HG02623 (cell line): Measurements from ENCODE around the gene CFD.
"Not testable (repeated sequence)": the region's sequence is repeated elsewhere in the genome, so short reads cannot be mapped to it uniquely, and the experiment has no call there.

ENCODE experiments used
- ATAC-seq: cut with Tn5 transposase; IDR thresholded peaks from one replicate; pipeline ENCODE4 v1.9.1; 2021; ENCODE audit warnings: moderate library complexity; ENCODE audit not compliant: unreplicated experiment

CFD gene

DNA sequence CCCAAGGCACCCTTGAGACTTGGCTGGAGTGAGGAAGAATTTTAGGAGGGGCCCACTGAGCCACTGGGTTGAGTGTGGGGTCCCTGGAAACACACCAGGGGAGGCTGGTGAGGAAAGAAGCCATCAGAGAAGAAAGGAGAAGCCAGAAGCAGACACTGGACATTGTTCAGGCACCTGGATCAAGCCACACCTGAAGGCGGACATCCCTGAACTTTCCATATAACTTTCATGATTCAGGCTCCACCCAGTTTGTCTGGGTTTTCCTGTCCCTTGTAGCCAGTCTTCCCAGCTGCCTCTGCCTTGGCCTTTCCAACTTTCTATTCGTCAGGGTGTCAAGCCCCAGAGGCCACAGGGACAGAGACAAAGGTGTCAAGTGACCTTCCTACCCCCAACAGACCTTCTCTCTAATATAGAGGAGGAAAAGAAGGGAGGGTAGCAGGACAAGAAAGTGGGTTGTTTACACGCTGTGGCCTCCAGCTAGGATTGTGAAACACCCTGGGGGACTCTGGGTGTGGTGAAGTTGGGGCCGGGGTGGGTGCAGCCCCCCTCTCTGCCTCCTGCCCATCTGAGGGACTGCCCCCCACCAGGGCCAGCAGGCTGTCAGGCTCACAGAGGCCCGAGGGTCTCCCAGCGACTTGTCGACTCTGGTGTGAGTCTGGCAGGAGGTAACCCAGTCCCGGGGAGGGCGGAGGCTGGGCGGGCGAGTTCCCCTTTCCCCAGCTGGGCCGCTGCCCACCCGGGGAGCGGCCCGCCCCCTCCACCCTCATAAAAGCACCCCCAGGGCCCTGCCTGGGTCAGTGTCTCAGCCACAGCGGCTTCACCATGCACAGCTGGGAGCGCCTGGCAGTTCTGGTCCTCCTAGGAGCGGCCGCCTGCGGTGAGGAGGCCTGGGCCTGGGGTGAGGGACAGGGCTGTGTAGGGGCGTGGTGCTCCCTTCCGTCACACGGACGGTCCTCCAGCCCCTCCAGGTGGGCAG is at the start of gene CFD:
TSS of gene CFD (plus strand) at position 797 of the 976 bp plus-strand sequence. CDS start at position 823, 26 bp downstream.
- ATAC-seq = no peak

DNA sequence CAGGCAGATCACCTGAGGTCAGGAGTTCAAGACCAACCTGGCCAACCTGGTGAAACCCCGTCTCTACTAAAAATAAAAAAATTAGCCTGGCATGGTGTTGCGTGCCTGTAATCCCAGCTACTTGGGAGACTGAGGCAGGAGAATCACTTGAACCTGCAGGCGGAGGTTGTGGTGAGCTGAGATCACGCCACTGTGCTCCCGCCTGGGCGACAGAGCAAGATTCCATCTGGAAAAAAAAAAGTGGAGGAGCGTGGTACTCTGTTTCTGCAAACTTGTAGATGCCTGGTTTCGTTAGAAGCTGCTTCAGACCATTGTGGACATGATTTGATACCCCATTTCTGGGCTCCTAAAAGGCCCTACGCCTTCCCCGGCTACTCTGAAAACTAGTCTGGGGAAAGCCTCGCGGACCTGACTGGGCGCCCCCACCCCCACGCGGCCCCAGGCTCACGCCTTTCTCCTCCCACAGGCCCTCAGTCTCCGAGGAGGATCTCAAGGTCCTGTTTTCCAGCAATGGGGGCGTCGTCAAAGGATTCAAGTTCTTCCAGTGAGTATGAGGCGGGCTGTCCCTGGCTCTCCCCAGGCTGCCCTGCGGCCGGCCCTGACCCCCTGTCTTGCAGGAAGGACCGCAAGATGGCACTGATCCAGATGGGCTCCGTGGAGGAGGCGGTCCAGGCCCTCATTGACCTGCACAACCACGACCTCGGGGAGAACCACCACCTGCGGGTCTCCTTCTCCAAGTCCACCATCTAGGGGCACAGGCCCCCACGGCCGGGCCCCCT is 49.2 kb upstream of the CFD start:
- ATAC-seq = no peak

DNA sequence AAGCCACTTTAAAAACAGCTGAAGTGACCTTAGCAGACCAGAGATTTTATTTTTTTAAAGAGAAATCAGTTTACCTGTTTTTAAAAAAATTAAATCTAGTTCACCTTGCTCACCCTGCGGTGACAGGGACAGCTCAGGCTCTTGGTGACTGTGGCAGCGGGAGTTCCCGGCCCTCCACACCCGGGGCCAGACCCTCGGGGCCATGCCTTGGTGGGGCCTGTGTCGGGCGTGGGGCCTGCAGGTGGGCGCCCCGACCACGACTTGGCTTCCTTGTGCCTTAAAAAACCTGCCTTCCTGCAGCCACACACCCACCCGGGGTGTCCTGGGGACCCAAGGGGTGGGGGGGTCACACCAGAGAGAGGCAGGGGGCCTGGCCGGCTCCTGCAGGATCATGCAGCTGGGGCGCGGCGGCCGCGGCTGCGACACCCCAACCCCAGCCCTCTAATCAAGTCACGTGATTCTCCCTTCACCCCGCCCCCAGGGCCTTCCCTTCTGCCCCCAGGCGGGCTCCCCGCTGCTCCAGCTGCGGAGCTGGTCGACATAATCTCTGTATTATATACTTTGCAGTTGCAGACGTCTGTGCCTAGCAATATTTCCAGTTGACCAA is 48.5 kb upstream of the CFD start:
- ATAC-seq = no peak

DNA sequence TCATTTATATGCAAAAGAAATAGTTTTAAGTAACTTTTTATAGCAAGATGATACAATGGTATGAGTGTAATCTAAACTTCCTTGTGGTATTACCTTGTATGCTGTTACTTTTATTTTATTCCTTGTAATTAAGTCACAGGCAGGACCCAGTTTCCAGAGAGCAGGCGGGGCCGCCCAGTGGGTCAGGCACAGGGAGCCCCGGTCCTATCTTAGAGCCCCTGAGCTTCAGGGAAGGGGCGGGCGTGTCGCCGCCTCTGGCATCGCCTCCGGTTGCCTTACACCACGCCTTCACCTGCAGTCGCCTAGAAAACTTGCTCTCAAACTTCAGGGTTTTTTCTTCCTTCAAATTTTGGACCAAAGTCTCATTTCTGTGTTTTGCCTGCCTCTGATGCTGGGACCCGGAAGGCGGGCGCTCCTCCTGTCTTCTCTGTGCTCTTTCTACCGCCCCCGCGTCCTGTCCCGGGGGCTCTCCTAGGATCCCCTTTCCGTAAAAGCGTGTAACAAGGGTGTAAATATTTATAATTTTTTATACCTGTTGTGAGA is 47.9 kb upstream of the CFD start:
- ATAC-seq = no peak

DNA sequence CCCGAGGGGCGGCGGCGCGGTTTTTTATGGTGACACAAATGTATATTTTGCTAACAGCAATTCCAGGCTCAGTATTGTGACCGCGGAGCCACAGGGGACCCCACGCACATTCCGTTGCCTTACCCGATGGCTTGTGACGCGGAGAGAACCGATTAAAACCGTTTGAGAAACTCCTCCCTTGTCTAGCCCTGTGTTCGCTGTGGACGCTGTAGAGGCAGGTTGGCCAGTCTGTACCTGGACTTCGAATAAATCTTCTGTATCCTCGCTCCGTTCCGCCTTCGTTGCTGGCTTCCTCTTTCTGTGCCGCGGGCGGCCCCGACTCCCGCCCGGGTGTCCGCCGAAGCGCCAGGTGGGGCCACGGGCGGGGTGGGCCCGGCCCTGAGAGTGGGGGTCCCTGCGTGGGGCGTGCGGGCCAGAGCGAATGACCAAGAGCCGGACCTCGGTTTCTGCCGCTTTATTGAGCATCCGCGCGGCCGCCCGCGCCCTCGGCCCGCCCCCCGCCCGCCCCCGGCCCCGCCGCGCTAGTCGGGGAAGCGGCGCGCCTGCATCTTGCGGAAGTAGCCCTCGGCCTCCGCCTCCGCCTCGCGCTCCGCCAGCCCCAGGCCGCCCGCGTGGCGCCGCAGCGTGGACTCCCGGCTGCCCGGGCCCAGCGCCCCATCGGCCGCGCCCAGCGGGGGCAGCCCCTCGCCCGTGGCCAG is 47.3 kb upstream of the CFD start:
- no peak for ATAC-seq

DNA sequence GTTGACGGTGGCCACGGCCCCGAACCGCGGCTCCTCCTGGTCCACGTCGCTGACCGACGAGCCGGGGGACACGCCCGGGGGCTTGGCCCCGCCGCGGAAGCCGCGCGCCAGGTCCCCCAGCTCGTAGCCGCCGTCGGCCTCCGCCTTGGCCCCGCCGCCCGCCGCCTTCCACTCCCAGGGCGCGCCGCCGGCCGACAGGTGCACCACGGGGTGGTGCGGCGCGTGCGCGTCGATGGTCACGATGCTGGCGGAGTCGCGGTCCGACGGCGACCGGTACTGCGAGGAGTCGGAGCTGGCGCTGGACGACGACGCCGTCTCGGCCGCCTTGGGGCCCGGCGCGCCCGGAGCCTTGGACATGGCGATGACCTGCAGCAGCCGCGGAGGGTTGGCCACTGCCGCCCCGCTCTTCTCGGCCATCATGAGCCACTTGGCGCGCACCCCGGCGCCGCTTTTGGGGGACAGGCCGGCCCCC is 46.7 kb upstream of the CFD start:
- no peak for ATAC-seq

DNA sequence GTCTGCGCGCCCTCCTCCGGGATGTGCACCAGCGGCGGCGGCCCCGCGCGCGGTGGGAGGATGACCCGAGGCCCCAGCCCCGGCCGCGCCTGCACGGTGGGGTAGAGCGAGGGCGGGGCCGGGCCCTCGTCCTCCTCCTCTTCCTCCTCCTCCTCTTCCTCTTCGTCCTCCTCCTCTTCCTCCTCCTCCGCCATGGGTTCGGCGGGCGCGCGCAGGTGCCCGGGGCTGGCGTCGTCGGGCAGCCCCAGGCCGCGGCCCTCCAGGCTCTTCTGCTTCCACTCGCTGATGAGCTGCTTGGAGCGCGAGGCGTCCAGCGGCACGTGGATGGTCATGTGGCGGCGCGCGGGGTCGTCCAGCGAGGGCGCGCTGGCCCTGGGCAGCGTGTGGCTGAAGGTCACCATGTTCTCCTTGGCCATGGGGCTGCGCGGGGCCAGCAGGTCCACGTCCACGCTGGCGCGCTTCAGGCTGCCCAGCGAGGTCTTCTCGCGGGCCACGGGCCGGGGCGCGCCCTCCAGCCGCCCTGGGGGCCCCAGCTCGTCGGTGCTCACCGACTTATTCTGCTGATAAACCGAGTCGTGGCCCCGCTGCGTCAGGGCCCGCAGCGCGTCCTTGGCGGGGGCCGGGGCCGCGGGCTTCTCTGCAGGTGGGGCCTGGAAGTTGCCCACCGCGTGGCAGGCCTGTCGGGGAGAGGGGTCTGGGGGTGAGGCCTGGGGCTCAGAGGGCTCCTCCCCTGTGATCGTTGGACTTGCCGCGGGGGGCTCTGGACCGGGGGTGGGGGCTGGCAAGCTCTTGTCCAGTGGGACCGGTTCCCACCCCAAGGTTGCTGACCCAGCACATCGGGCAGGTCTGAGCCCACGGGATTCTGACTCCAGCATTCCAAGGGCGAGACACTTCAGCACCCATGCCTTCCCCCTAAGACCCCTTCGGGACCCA is 46.0 kb upstream of the CFD start:
- ATAC-seq = no peak

DNA sequence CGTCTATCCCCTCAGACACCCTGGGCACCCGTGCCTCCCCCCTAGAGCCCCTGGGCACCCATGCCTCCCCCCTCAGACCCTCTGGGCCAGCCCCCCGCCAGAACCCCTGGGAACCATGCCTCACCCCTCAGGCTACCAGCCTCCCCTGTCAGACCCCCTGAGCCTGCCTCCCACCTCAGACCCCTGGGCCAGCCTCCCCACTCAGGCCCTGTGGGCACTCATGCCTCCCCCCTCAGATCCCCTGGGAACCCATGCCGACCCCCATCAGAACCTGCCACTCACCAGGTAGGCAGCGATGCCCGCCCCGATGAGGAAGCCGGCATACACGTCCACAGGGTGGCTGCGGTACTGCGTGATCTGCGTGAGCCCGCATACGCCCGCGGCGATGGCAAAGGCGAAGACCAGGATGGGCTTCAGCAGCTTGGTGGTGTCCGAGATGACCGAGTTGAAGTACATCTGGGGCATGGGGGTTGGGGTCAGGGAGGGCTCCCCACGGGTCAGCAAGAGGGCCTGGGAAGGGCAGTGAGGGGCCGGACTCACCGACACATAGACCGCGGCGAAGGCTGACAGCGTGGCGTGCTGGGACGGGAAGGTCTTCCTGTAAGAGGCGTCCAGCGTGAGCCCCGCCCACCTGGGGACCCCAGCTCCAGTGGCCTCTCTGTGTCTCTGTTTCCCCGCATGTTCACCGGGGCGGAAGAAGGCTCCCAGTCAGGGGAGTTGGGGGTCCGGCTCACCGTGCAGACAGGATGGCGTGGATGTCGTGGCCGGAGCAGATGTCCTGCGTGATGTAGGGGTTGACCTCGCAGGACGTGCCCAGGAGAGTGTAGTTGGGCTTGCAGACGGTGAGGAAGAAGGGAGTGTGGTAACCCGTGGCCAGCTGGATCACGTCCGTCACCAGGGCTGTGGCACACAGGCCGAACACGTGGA is 45.0 kb upstream of the CFD start:
- no peak for ATAC-seq

DNA sequence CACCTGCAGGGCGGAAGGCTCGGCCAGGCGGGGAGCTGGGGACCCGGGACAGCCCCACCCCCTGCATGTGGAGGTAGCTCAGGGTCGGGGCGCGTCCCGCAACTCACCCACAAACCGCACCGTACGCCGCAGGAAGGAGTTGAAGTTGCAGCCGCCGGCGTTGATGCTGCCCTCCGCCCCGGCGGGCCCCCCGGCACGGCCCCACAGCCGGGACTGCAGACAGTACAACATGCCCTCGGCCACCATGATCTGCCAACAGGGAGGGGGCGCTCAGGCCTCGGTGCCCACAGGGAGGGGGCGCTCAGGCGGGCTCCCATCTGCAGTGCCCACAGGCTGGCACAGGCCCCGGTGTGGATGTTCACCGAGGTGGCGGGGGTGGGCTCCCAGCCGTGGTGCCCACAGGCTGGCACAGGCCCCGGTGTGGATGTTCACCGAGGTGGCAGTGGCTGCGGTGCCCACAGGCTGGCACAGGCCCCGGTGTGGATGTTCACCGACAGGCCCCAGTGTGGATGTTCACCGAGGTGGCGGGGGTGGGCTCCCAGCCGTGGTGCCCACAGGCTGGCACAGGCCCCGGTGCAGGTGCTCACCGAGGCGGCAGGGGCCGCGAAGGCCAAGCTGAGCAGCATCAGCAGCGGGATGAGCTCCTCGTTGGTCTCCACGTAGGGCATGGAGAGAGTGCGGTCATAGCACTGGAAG is 44.2 kb upstream of the CFD start:
- no peak for ATAC-seq

DNA sequence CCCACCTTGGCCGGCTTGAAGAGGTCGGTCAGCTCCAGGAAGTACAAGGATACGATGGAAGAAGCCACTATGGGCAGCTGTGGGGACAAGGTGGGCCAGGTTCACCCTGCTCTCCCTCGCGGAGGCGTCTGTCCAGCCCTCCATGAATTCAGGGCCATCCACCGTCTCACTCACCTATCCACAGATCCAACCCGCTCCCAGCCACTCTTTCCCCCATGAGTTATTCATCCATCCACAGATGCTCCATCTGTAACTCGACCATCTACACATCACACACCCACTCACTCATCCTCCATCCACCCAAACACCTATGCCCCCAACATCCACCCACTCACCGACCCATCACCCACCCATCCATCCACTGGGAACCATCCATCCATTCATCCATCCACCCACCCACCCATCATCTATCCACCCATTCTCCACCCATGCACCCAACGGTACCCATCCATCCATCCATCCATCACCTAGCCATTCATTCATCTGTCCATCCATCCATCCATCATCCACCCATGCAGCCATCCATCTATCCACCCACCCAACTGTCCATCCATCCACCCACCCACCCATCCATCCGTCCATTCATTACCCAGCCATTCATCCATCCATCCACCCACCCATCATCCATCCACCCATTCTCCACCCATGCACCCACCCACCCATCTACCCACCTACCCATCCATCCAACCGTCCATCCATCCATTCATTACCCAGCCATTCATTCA is 43.5 kb upstream of the CFD start:
- no peak for ATAC-seq

DNA sequence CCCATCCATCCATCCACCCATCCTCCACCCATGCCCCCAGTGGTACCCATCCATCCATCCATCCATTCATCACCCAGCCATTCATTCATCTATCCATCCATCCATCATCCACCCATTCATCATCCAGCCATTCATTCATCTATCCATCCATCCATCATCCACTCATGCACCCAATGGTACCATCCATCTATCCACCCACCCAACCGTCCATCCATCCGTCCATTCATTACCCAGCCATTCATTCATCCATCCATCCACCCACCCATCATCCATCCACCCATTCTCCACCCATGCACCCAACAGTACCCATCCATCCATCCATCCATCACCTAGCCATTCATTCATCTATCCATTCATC is 43.0 kb upstream of the CFD start:
- no peak for ATAC-seq

DNA sequence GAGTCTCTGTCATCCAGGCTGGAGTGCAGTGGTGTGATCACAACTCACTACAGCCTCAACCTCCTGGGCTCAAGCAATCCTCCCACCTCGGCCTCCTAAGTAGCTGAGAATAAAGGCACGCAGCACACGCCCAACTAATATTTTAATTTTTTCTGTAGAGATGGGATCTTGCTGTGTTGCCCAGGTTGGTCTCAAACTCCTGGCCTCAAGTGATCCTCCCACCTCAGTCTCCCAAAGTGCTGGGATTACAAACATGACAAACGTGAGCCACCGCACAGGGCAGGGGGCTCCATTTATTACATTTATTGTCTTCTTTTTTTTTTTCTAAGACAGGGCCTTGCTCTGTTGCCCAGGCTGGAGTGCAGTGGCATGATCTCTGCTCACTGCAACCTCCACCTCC is 39.3 kb upstream of the CFD start:
- not testable (repeated sequence) for ATAC-seq

DNA sequence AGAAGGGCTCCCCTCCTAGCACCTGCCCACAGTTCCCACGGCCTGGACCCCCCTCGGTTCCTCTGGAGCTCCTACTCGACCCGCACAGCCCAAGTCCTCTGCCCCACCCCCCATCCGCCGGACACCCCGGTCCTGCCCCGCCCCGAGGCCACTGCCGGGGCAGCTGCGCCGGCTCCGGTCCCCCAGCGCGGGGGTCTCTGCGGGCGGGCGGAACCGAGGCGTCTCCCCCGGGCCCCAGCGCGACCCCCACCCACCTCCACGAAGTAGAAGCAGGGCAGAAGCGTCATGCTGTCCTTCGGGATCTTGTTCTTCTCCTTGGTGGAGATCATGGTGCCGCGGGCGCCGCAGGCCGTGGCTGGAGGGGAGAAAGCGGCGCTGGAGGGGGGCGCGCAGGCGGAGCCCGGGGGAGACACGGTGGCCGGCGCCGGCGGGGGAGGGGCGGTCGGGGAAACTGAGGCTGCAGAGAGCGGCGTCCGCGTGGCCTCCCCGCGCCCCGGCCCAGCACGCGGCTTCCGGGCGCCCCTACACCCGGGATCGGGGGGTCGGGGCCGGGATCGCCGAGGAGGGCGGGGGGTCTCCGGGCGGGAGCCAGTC is 38.1 kb upstream of the CFD start:
- ATAC-seq = no peak

DNA sequence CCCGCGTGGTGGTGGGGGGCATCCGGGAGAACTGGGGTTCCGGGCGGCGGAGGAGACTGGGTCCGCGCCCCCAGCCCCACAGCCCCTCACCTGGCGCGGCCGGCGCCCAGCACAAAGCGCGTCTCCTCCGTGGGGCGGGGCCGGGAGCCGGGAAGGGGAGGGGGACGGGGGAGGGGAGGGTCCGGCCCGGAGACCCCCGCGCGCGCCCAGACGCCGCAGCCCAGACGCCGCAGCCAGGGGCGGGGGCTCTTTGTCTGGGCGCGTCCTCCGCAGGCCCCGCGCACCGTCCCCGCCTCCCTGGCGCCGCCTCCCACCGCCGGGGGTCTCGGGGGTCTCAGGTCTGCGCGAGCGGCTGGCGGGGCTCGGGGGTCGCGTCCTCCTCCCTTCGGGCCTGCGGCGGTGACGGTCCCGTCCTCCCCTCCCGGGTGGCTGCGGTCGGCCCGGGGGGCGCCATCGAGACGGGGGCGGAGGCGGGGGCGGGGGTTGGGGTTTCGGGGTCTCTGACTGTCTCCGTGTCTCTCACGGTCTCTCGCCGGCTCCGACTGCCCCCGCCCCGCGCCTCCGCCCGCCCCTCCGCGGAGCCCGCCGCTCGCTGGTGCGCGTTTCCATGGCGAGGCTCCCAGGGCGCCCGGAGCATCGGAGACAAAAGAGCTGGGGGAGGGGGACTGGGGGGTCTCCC is 37.5 kb upstream of the CFD start, which contains the start of gene PLPPR3:
TSS of gene PLPPR3 (minus strand) at position 131 of the 679 bp plus-strand sequence. CDS start 396 bp downstream, outside the sequence.
- ATAC-seq = no peak

DNA sequence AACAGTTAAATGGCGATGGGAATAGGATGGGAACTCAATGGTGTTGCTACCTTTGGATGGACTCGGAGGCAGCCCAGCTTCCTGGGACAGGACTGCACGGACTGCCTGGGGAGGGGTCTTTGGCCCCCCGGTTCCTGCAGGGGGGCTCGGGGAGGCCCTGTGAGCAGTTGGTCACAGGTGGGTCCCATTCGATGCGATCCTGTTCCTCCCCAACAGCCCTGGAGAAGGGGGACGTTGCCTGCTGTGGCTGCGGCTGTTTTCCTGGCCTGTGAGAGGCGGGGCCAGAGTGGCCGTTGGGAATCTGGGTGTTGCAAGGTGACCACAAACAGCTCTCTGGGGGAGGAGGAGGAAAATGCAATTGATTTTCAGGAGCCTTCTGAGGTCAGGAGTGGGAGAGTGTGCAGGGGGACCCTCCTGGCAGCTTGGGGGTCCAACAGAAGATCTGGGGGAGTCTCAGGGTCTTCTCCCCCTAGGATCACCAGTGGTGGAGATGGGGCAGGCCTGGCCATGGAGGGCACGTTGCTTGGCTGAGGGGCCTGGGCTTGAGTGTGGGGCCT is 35.8 kb upstream of the CFD start:
- no peak for ATAC-seq

DNA sequence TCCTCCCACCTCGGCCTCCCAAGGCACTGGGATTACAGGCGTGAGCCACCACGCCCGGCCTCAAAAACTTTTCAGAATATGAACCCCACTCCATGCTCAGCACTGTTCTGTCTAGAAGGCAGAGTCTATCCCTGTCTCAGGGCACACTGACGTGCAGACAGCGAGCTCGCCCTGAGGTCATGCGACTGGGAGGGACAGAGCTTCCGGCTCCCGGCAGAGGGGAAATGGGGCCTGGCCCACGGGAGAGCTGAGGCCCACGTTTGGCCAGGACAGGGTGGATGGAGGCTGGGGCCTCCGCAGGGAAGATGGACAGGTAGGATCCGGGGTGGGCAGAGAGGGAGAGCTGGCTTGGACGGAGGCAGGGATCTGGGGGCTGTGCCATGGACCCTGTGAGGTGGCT is 34.6 kb upstream of the CFD start:
- ATAC-seq = no peak
